Activated CD8-positive, alpha-beta memory T cell treated with anti-CD3 and anti-CD28 coated beads, Interleukin-2, amount 50 U/mL, for 48 hours (primary cell): ENCODE results near the gene BRIP1.

Source experiments
- DNase-seq: peaks from one replicate; pipeline ENCODE4 v3.0.0-alpha.2; 2020

BRIP1 gene

DNA sequence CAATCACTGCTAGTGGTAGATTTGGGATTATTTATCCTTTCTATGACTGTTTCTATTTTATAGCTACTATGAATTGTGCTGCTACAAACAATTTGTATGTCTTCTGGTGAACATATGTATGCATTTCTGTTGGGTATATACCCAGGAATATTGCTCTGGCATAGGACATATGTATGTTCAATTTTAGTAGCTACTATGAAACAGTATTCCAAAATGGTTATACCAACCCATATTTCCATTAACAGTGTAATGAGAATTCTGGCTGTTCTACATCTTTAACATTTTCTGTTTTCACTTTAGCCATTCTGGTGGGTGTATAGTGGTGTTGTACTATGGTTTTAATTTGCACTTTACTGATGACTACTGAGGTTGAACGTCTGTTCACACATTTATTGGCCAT, 214.7 kb downstream of the BRIP1 start:
- no peak for DNase-seq

DNA sequence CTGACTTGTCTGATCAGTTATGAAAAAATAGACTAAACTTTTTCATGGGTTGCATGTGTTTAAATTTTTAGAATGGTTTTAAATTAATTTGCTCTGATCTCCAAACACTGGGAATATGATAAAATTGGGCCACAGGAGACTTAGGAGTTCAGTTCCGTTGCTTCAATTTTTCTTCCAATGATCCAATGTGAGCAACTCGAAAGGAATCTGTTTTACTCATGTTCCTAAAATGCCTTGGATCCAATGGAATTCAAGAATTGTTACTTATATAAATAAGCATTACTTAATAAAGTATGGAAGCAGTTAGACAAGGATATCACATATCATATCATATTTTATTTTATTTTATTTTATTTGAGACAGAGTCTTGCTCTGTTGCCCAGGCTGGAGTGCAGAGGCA, 216.3 kb downstream of the BRIP1 start:
- DNase-seq = no peak

DNA sequence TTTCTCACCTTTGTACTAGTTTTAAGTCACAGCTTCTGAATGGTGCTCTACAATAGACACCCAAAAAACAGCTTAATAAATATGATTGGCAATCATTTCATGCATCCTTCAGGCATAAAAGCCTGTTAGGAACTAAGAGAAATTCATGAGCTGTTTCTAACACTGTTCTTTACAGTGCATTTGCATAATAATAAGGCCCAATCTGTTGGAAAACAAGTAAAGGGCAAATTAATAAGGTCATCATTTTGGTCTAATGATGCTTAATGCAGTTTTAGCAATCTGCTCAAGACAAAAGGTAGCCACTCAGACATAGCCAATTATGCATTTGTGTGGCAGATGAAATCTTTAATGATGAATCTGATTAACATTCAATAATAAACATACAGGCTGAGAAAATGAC, 216.8 kb downstream of the BRIP1 start:
- DNase-seq = no peak

DNA sequence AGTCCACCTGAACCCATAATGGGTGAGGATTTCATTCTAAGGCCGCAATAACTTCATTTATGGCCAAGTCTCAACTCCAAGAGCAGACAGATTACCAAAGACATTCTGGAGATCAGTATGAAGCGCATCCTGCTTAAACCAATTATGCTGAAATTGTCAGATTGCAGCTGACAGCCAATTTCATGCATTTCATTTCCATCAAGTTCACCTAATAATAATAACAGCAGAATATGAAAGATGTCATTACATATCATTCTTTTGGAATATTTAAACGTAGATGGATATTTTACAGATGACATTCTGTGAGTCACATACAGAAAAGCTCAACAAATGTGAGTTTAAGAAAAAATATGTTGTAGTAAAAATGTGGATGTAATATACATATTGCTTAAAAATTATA, 217.4 kb downstream of the BRIP1 start:
- DNase-seq = no peak

DNA sequence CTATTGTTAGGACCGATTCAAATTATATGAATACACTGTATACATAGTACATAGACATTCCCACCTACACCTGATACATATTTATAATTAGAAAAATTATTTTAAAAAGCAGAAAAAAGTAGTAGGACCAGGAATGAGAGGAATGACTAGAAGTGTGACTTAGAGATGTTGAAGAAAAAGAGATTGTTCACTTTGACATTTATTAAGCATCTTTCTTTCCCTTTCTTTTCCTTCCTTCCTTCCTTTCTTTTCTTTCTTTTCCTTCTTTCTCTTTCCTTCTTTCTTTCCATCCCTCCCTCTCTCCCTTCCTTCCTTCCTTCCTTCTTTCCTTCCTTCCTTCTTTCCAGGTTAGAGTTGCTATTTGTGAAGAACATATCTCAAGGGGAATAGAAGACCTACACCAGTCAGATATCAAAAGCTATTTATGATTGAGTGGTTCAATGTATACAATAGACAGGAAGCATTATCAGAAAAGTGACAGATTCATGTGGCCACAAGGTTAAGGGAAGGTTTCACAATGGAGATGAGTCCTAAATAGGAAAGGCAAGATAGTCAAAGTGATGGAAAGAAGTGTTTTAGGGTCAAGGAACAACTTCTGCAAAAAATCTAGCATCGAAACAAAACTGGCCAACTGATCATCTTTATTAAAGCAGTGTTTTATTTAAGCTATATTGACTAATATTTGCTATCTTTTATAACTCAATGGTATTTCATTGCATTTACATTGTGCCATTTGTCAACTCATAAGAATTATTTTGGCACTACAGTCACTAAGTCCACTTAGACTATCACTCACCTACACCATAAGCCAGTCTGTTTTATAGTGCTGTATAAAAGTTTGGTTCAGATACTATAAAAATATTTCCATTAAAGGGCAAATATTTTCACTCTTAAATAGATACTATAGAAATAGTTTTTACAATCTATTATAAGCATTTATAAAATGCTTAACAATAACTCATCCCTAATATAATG, 218.2 kb downstream of the BRIP1 start:
- no peak for DNase-seq

DNA sequence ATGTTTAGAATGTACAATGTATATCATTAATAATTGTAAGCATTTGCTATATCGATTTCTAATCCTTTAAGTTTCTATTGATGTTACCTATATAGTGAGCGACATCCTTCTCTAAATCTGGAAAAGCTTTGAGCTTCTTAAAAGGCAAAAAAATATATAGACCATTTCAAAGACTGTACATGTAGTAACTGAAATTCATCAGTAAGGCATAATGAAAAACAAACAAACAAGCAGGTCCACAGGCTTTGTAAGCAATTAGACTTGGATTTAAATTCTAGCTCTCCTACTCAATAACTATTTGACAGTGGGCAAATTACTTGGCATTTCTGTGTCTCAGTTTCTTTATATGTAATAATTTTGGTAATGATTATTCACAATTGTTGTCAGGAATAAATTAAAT, 220.6 kb downstream of the BRIP1 start:
- no peak for DNase-seq

DNA sequence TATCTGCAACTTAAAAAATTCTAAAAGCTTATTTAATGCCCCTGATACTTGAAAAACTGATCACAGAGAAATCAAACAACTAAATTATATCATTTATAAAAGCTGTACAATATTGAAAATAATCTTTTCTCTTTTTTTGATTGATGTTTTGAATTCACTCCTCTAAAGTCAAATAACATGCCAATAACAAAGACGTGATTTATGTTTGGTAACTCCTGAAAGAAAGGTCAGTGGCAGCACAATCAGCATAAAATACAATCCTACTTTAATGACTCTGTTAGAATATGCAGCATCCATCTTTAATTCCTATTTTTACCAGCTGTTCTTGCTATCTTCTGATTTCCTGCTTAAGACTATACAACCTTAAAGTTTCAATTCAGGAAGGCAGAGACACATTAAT, 221.6 kb downstream of the BRIP1 start:
- no peak for DNase-seq

DNA sequence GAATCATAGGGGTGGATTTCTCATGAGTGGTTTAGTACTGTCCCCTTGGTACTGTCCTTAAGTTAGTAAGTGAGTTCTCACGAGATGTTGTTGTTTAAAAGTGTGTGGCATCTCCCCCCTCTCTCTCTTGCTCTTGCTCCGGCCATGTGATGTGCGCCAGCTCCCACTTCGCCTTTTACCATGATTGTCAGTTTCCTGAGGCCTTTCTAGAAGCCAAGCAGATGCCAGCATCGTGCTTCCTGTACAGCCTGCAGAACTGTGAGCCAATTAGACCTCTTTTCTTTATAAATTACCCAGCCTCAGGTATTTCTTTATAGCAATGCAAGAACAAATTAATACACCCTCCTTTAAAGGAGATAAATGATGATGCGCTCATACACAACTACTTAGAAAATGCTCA, 222.2 kb downstream of the BRIP1 start:
- DNase-seq = no peak

DNA sequence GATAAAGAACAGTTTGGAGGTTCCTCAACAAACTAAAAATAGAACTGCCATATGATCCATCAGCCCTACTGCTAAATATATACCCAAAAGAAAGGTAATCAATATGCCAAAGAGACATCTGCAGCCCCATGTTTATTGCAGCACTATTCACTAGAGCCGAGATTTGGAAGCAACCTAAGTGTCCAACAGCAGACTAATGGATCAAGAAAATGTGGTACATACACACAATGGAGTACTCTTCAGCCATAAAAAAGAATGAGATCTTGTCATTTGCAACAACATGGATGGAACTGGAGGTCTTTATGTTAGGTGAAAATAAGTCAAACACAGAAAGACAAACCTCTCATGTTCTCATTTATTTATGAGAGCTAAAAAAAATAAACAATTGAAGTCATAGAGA, 223.5 kb downstream of the BRIP1 start:
- no peak for DNase-seq

DNA sequence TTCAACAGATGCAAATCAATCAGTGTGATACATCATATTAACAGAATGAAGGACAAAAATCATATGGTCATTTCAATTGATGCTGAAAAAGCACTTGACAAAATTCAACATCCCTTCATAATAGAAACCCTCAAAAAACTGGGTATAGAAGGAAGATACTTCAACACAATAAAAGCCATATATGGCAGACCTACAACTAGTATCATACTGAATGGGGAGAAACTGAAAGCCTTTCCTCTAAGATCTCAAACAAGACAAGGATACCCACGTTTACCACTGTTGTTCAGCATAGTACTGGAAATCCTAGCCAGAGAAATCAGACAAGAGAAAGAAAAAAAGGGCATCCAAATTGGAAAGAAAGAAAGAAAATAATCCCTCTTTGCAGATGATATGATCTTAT, 225.2 kb downstream of the BRIP1 start:
- DNase-seq = no peak

DNA sequence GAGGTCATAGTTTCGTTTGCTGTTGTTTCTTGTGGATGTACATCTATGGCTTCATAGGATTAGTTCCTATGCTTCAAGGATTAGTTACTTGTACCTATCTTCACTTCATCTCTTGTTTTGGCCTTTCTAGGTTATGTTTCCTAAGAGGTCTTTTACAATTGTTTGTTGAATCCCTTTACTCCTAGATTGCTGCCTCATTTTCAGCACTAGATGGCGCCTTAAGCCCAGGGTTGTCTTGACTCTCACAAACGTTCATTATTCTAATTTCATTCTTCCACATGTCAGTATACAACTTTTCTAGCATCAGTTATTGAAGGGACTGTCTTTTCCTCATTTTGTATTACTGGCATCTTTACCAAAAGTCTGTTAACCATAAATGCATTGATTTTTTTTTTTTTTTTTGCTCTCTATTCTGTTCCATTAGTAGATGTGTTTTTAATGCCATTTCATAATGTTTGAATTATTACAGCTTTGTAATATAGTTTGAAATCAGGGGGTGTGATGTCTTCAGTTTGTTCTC, 227.4 kb downstream of the BRIP1 start:
- DNase-seq = peak; percentile 56

DNA sequence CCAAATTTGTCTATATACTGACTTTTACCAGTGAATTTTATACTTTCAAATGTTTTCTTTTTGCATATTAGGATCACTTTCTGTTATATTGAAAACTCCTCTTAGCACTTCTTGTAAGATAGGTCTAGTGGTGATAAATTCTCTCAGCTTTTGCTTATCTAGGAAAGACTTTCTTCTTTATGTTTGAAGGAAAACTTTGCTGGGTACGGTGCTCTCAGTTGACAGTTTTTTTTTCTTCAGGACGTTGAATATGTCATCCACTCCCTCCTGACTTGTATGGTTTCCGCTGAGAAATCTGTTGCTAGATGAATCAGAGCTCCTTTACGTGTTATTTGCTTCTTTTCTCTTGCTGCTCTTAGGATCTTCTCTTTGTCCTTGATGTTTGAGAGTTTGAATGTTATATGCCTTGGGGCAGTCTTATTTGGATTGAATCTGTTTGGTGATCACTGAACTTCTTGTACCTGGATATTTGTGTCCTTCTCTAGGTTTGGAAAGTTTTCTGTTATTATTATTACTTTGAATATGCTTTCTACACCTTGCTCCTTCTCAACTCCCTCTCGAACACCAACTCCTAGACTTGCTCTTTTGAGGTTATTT, 228.3 kb downstream of the BRIP1 start:
- no peak for DNase-seq

DNA sequence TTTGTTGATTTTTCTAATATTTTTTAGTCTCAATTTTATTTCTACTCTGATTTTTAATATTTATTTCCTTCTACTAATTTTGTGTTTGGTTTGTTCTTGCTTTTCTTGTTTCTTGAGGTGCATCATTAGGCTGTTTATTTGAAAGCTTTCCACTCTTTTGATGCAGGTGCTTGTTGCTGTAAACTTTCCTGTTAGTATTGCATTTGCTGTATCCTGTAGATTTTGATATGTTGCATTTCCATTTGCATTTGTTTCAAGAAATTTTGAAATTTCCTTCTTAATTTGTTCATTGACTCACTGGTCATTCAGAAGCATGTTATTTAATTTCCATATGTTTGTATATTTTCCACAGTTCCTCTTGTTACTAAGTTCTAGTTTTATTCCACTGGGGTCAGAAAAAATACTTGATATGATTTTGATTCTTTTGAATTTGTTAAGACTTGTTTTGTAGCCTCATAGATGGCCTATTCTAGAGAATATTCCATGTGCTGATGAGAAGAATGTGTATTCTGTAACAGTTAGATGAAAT, 229.3 kb downstream of the BRIP1 start:
- DNase-seq = no peak

DNA sequence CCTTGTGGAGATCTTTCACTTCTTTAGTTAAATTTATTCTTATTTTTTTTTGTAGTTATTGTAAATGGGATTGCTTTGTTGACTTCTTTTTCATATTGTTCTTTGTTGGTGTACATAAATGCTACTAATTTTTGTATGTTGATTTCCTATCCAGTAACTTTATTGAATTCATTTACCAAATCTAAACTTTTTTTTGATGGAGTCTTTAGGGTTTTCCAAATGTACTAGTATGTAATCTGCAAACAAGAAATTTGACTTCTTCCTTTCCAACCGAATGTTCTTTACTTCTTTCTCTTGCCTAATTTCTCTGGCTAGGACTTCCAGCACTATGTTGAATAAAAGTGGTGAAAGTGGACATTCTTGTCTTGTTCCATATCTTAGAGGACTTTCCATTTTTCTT, 230.5 kb downstream of the BRIP1 start:
- no peak for DNase-seq

DNA sequence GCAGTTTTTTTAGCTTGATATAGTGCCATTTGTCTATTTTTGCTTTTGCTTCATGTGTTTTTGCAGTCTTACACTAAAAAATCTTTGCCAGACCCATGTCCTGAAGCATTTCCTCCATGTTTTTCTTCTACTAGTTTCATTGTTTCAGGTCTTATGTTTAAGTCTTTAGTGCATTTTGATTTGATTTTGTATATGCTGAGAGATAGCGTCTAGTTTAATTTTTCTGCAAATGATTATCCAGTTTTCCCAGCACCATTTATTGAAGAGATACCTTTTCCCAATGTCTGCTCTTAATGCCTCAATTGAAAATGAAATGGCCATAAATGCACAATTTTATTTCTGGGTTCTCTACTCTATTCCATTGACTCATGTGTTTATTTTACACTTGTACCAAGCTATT, 231.5 kb downstream of the BRIP1 start:
- DNase-seq = no peak
